Small intestine (tissue), 7 donors: ENCODE data around the gene LMX1B. TPM values are rescaled to one million over a fixed set of nuclear protein-coding genes. Genes with fewer than 3 reads are reported as not detected.

Experiments used
- DNase-seq, 2 donors: peaks; one replicate each; pipeline versions ENCODE4 v3.0.0 to v3.0.0-alpha.2; 2013
- FAIRE-seq: peaks from 2 replicates; lab custom pipeline; 2012; peaks lifted over from hg19 to GRCh38; lab: Jason Lieb, UNC
- H3K27ac ChIP-seq, 3 donors: one replicate each; pipeline ENCODE4 v1.5.1; 2013; ENCODE audit warnings: low read length in 2 of 3, mild to moderate bottlenecking in 2 of 3, control low read depth in 1 of 3, inconsistent platforms in 1 of 3, low read depth in 1 of 3, moderate library complexity in 1 of 3
- H3K27me3 ChIP-seq, 3 donors: one replicate each; pipeline ENCODE4 v1.6.1; 2013; ENCODE audit warnings: low read length in 3 of 3, inconsistent platforms in 1 of 3; ENCODE audit not compliant: control insufficient read depth in 3 of 3, insufficient read depth in 3 of 3
- H3K36me3 ChIP-seq, 3 donors: one replicate each; pipeline ENCODE4 v1.6.1; 2013; ENCODE audit warnings: low read length in 3 of 3, inconsistent platforms in 1 of 3, low read depth in 1 of 3, mild to moderate bottlenecking in 1 of 3, moderate library complexity in 1 of 3; ENCODE audit not compliant: control insufficient read depth in 3 of 3, insufficient read depth in 2 of 3
- H3K4me1 ChIP-seq, 3 donors: one replicate each; pipeline ENCODE4 v1.6.1; 2013; ENCODE audit warnings: low read length in 2 of 3, inconsistent platforms in 1 of 3, low read depth in 1 of 3, mild to moderate bottlenecking in 1 of 3, moderate library complexity in 1 of 3; ENCODE audit not compliant: control insufficient read depth in 3 of 3, insufficient read depth in 2 of 3
- H3K4me3 ChIP-seq, 3 donors: one replicate each; pipeline ENCODE4 v1.5.1; 2013; ENCODE audit warnings: low read length in 3 of 3, control low read depth in 1 of 3, inconsistent platforms in 1 of 3, low read depth in 1 of 3, mild to moderate bottlenecking in 1 of 3, moderate library complexity in 1 of 3
- H3K9me3 ChIP-seq, 2 donors: one replicate each; pipeline ENCODE4 v1.6.1; 2013; ENCODE audit warnings: low read depth in 1 of 2, low read length in 1 of 2; ENCODE audit not compliant: control insufficient read depth in 2 of 2, insufficient read depth in 1 of 2
- WGBS, 3 donors: extraction: QIAGEN DNeasy Blood & Tissue Kit; methylation state at CpG; one replicate each; pipeline ENCODE4 v1.1.7; 2013; 5-methylcytosine and 5-hydroxymethylcytosine counted together
- polyA plus RNA-seq, 4 donors: library from polyadenylated mRNA; stranded (reverse) in 3 of 4; unstranded in 1 of 4; fragments of 200-250 nt in 3 of 4; fragments of 120-200 nt in 1 of 4; gene quantifications; one replicate each; pipeline versions ENCODE4 v1.2.1 to v1.2.3, GENCODE V29; 2013
- donor health status: healthy with polysubstance abuse.
- donor health status: control.
- donor health status: control.
- donor health status: Bipolar disorder and iron deficiency.
- donor health status: healthy.

LMX1B gene
- polyA plus RNA-seq, 4 donors, result 0.13 to 0.75 TPM; not detected in 2

GRCh38 chr9:126661521-126662251 lies 48.0 kb downstream of the LMX1B start:
- Histone ChIP-seq H3K4me1 (peaks cover 0 to 23% (median 0%) of the 10 kb centered on the region in 3 donors), H3K27ac (no peak overlapping the region), H3K27me3 (peaks cover 5 to 45% (median 13%) of the 10 kb centered on the region in 3 donors), H3K9me3 (no peaks in the 10 kb centered on the region), H3K36me3 (no peaks in the 10 kb centered on the region), H3K4me3 (no peak overlapping the region)
- 17 to 44% (median 32%) methylated on average over 13 to 15 of the region's 15 CpGs for WGBS, 3 donors
- DNase-seq, result peak; percentile 20 to 64
- no peak for FAIRE-seq

- DNase-seq (no peak), FAIRE-seq (no peak)
- Histone ChIP-seq H3K9me3 (no peaks in the 10 kb centered on the region), H3K36me3 (no peaks in the 10 kb centered on the region), H3K4me1 (peaks cover 0 to 18% (median 0%) of the 10 kb centered on the region in 3 donors), H3K27ac (no peak overlapping the region), H3K27me3 (peaks cover 5 to 50% (median 13%) of the 10 kb centered on the region in 3 donors), H3K4me3 (no peak overlapping the region)
- WGBS, 3 donors, result 20 to 43% (median 32%) methylated on average over 7 of the region's 7 CpGs
Observed at GRCh38 chr9:126663661-126664072, 49.9 kb downstream of the LMX1B start.

- FAIRE-seq (no peak), DNase-seq (no peak)
- no peak overlapping the region for H3K4me3 ChIP-seq
- H3K4me1 ChIP-seq, result peaks cover 0 to 16% (median 0%) of the 10 kb centered on the region in 3 donors
- 13 to 18% (median 14%) methylated on average over 25 of the region's 25 CpGs for WGBS, 3 donors
- H3K36me3 ChIP-seq, result no peaks in the 10 kb centered on the region
- H3K9me3 ChIP-seq, result no peaks in the 10 kb centered on the region
- H3K27me3 ChIP-seq, result peaks cover 7 to 61% (median 13%) of the 10 kb centered on the region in 3 donors
- no peak overlapping the region for H3K27ac ChIP-seq
Observed at GRCh38 chr9:126664900-126665643, 51.3 kb downstream of the LMX1B start.

- no peaks in the 10 kb centered on the region for H3K9me3 ChIP-seq
- no peaks in the 10 kb centered on the region for H3K36me3 ChIP-seq
- H3K4me3 ChIP-seq, result no peak overlapping the region
- 57 to 61% (median 59%) methylated on average over 13 to 15 of the region's 15 CpGs for WGBS, 3 donors
- no peak overlapping the region for H3K27ac ChIP-seq
- peaks cover 0 to 16% (median 0%) of the 10 kb centered on the region in 3 donors for H3K4me1 ChIP-seq
- FAIRE-seq, result no peak
- DNase-seq, result no peak
- H3K27me3 ChIP-seq, result peaks cover 7 to 66% (median 13%) of the 10 kb centered on the region in 3 donors
Observed at GRCh38 chr9:126665644-126666035, 51.9 kb downstream of the LMX1B start.

- no peak overlapping the region for H3K27ac ChIP-seq
- FAIRE-seq (no peak), DNase-seq (no peak)
- 56 to 66% (median 60%) methylated on average over 13 of the region's 13 CpGs for WGBS, 3 donors
- H3K27me3 ChIP-seq, result peaks cover 7 to 72% (median 13%) of the 10 kb centered on the region in 3 donors
- no peak overlapping the region for H3K4me3 ChIP-seq
- H3K36me3 ChIP-seq, result no peaks in the 10 kb centered on the region
- H3K4me1 ChIP-seq, result peaks cover 0 to 14% (median 0%) of the 10 kb centered on the region in 3 donors
- no peaks in the 10 kb centered on the region for H3K9me3 ChIP-seq
Observed at GRCh38 chr9:126666155-126666803, 52.6 kb downstream of the LMX1B start.

GRCh38 chr9:126667190-126668055 lies 53.7 kb downstream of the LMX1B start:
- no peaks in the 10 kb centered on the region for H3K9me3 ChIP-seq
- H3K4me3 ChIP-seq, result no peak overlapping the region
- no peaks in the 10 kb centered on the region for H3K36me3 ChIP-seq
- peaks cover 7 to 79% (median 15%) of the 10 kb centered on the region in 3 donors for H3K27me3 ChIP-seq
- no peak for FAIRE-seq
- no peak overlapping the region for H3K27ac ChIP-seq
- H3K4me1 ChIP-seq, result peaks cover 0 to 4% (median 0%) of the 10 kb centered on the region in 3 donors
- DNase-seq, result peak in 1 of 2 donors; percentile 29
- WGBS, 3 donors, result 22 to 58% (median 37%) methylated on average over 15 of the region's 15 CpGs

GRCh38 chr9:126668058-126668457 lies 54.3 kb downstream of the LMX1B start:
- Histone ChIP-seq H3K4me3 (no peak overlapping the region), H3K27ac (no peak overlapping the region), H3K4me1 (peaks cover 0 to 4% (median 0%) of the 10 kb centered on the region in 3 donors), H3K36me3 (no peaks in the 10 kb centered on the region), H3K27me3 (peaks cover 7 to 86% (median 19%) of the 10 kb centered on the region in 3 donors), H3K9me3 (no peaks in the 10 kb centered on the region)
- 66 to 86% (median 70%) methylated on average over 3 of the region's 3 CpGs for WGBS, 3 donors
- no peak for DNase-seq
- no peak for FAIRE-seq
